Stimulated activated CD8-positive, alpha-beta memory T cell treated with anti-CD3 and anti-CD28 coated beads, Interleukin-2, amount 100 ng/mL, for 1 hour (primary cell): Measurements from ENCODE around the gene THEM5.
A peak's percentile ranks its signal among the peaks of the same experiment; 100 is the strongest.

Source experiments
- DNase-seq, 2 donors: peaks; one replicate each; pipeline ENCODE4 v3.0.0-alpha.2; 2020; ENCODE audit warnings: low read depth in 2 of 2

THEM5 gene

DNA sequence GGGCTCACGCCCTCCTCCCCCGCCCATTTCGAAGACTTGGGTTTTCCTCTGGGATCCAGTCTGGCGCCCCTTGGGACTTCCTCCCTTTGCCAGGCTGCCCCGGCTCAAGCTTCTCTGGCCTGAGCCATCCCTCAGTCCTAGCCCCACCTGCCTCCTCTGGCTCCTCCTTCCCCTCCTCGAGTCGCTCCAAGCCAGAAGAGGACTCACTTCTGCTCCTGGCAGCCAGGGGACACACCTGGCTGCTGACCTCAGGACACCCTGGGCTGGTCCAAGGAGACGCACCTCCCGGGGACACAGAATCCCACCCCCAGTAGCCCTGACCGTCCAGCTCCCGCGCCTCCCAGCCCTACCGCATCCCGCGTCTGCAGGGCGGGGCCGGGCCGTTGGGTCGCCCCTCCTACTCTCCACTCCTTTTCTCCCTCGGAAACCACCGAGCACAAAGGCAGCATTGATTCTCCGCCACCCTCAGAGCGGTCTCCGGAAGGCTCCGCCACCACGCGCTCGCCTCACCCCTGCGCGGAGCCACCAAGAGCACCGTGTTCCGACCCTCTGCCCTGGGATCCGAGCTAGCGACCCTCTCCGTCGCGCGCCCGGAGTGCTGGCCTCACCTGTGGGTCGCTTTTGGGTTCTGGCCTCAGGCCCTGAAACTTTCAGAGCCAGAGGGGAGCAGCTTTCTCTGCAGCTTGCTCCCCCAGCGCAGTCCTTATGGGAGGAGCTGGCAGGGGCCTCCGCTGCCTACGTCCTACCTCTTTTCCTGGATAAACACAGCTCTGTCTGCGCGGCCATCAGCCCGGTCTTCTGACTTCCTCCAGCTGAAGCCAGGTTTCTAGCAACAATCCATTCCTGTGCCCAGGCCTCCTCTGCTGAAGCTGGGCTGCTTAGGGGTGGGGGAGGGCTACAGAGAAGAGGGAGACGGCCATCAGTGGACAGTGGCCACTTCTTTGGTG, 13.8 kb downstream of the THEM5 start, which contains the start of gene C2CD4D:
Gene C2CD4D, minus strand, starts transcription at position 364 of the 947 bp plus-strand sequence. CDS start 831 bp downstream, outside the sequence.
- peak in 1 of 2 donors; percentile 46 for DNase-seq

DNA sequence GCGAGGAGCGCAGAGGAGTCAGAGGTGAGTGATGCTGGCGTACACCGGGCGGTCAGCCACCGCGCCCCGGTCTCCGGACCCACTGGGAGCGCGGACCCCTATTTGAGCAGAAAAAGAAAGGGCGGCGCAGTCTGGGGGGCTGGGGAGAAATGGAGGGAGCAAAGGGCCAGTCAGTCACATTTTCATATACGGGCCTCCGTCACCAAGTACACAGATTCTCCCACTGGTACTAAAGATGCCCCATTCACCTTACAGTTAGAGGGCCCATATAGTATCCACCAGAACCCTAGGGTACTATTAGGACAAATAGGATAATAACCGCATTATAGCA, 14.5 kb downstream of the THEM5 start:
- DNase-seq = no peak

DNA sequence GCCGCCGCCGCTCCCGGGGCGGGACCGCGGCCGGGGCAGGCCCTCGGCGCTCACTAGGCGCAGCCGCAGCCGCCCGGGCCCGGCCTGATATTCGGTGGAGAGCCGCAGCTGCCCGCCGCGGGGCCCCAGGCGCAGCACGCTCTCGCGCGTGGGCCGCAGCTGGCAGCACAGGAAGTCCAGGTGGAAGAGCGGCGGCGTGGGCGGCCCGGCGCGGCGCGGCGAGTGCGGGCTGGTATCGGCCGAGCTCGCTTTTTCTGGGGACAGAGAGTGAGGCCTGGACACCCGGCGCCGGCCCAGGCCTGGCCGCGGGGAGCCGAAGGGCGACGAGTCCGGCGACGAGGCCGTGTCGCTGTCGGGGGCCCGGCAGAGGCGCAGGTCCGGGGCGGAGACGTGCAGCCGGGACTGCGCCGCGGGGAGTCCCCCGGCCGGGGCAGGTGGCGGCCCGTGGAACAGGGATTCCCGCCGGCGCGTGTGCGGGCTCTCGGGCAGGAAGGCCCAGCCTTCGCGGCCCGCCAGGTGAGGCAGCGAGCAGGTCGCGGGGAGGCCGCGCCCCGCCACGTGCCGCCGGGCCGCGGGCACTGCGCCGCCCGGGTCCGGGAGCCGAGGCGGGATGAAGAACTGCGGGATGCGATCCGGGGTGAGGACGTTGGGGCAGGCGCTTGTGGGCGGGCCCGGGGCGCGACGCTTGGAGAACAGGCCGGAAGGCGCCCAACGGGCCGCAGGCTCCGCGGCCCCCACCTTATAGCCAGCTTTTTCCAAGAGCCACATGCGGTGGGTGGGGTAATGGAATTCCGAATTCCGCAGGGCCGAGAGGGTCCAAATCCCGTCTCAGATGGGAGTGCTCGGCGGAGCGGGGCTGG, 15.1 kb downstream of the THEM5 start:
- no peak for DNase-seq

DNA sequence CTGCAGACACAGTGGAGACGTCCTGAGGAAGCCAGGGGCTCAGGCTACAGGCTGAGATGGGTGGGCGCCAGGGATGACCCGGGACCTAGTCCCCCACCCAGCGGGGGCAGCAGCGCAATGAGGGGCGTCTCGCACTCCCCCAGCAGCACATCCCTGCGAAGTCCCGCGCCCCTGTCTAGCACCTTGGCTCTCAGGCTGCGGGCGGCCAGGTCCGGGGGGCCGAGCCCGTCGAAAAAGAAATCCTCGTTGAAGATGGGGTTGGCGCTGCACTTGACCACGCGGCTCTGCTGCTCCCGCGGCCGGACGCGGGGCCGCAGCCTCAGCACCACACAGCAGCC, 15.7 kb downstream of the THEM5 start:
- no peak for DNase-seq

DNA sequence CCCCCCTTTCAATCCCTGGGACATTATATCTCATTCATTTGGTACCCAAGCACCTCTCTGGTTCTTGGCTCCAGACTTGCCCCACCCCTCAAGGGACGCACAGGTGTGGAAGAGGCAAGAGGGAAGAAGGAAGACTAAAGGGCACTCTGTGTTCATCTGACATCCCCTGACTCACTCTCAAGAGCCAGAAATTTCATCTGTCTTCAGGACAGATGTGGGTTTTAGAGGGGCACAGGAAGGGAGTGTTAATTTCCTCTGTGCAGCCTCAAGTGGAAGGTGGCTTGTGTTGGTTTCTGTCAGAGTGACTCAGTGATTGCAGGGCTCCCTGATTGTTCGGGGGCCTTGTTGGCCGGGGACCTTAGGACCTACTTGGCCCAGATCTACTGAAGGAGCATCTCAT, 16.3 kb downstream of the THEM5 start:
- no peak for DNase-seq

DNA sequence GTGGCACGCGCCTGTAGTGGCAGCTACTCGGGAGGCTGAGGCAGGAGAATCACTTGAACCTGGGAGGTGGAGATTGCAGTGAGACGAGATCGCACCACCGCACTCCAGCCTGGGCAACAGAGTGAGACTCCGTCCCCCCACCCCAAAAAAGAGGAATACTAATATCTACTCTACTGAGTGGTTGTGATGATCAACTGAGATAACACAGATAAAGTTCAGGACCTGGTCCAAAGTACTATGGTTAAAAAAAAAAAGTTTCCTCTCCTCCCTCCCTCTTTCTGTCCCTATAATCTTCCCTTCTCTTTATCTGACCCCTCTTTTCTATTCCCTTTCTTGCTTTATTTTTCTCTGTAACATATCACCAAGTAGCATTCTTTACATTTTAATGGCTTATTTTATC, 17.9 kb downstream of the THEM5 start:
- no peak for DNase-seq

DNA sequence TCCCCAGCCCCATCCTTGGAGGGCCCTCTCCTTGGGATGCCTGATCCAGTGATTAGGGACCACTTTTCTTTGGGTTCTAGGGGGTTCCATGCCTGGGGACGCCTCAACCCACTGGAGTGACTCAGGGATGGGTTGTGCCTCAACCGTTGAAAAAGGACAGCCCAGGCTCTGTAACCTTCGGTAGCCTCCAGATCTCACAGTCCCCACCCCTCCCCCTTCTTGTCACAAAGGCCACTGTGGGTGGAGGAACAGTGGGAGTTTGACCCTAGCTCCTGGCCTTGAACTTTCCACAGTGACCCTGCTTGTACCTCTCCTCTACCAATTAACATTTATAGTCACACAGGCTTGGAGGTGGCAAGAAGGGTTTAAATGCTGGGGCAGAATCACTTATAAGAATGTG, 19.3 kb downstream of the THEM5 start:
- DNase-seq = no peak

DNA sequence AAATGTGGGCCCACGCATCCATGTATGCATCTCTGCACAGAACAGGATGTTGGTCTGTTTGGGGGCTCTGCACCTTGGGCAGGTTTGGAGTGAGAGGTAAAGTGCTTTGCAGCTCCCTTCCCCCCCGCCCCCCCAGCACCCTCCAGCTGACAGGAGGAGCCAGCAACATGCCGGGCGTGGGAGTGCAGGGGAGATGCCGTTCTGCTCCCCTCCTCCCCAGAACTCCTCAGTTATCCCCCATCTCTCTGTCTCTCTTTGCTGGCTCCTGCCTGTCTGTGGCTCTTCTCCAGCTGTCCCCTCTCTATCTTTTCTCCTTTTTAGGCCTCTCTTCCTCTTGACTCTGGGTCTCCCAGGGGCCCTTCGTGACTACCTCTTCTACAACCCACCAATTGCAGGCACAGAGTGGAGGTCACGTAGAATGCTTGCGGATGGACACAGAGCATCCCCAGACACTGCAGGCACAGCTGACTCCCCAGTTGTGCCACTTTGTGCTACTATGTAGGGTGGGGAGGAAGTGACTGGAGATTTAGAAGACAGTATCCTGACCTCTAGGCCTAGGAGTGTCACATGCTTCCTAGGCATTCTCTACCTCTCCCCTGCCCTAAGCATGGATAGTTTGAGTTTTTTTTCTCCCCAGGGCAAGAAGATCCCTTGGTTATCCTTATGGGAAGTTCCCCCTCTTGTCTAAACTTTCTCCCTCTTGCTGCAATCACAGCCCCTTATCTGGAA, 20.2 kb downstream of the THEM5 start:
- no peak for DNase-seq

DNA sequence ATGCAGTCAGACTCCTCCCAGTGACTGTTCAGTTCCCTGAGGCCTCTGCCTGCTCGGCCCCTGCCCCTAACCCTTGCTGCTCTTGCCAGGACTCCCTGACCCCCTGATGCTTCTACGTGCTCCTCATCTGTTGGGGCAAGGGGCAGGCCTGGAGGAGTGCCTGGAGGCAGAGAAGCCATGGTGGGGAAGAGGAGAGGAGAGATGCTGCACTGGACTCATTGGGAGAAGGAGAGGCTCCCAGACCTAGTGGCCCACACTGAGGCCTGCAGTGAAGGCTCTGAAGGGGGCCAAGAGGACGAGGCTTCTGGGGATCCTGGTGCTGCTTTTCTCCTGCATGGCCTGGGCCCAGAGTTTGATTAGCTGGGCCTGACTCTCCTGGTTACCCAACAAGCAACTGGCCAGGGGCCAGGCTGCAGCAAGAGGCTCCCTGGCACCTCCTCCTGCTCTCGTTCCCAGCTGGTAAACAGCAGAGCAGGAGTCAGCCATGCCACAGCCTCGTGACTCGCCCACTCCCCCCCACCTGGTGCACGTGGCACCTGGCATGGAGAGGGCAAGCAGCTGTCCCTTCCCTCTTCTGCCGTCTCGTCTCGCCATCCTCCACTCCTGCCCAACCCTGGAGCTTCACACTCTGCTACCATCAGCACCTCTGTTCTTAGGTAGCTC, 21.1 kb downstream of the THEM5 start:
- no peak for DNase-seq

DNA sequence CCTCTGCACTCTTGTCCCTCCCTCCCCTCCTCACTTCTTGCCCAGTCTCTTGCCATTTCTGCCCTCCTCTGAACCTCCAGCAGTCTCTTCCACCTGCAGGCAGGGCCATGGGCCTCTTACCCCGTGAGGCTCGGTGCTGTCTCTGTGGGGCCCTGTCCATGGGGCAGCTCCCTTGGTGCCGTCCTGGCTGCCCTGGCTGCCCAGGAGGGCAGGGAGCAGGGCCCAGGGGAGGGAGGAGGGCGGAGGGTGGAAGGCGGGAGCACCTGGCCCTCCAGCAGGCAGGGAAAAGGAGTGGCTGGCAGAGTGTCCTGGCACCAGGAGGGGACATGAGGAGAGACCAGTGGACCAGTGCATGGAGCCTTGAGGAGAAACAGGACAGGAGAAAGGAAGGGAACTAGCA, 21.9 kb downstream of the THEM5 start, which contains the start of gene RORC:
Gene RORC, minus strand, starts transcription at position 198 of the 400 bp plus-strand sequence. Its CDS starts 38 bp downstream, at position 160.
- DNase-seq = no peak

DNA sequence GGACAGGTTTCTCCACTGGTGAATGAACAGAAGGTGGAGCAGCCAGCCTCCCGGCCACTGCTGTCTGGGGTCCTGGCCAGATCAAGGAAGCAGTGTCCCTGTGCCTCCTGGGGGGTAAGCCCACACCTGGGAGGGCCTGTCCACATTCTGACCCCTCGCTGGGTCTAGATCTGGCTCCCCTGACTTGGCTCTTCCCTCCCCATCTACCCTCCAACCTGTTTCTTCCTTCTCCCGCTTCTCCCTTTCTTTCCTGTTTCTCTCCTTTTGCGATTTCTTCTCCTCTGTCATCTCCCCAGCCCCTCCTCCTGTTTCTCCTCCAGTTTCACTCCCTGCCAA, 22.3 kb downstream of the THEM5 start:
- DNase-seq = no peak

DNA sequence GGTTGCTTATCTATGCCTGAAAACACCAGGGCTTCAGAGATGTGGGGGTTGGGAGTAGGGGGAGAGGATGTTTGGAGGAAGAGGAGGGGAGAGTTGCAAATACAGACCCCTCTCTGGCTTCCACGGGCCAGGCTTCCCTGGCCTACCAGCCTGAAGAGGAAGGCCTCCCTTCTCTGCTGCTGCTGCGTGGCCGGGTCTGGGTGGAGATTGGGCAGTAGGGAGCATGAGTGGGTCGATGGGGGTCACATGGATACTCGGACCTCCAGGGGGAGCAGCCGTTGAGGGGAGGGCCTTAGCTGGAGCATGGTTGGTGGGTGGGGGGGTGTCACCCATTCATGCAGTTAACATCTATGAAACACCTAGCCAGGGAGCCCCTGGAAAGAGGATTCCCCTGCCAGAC, 23.5 kb downstream of the THEM5 start:
- DNase-seq = no peak

DNA sequence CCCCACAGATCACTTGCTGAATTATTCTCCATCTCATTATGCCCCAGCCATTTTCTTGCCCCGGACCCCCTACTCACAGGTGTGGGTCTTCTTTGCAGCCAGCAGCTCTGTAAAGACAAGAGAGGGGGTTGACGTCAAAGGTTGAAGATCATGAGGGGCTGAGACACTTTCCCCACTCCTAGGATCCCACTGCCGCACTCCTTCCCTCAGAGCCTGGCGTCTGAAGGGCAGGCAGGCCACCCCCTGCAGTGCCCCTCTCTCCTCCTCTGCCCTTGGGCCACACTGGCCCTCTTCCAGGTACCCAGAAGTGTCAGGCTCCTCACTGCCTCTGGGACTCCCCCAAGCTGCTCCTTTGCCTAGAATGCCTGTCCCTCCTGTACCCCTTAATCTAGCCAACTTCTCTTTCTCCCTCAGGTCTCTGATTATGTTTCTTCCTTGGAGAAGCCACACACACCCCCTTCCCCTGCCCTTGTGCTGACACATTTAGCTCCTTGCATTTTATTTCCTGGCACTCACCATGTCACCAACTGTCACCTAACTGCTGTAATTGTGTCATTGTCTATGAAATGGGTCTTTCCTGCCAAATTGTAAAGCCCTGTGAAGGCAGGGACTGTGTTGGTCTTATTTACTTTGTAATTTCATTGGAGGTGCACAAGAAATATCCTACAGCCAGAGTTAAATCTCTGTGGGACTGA, 24.0 kb downstream of the THEM5 start:
- no peak for DNase-seq

DNA sequence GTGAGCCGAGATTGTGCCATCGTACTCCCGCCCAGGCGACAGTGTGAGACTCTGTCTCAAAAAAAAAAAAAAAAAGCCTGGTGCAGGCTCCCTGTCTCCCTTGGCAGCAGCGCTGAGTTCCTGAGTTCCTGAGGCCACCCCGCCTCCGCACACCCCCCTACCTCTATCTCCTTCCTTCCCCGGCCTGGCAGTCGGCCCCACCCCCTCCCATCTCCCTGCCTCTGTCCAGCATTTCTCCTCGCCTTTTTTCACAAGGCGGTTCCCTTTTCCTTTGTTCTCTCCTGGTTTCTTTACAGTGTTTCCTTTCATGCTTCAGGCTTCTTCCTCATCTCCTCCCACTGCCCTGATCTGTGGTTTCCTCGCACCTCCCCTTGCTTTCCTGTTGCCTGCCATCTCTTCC, 24.6 kb downstream of the THEM5 start:
- DNase-seq = no peak

DNA sequence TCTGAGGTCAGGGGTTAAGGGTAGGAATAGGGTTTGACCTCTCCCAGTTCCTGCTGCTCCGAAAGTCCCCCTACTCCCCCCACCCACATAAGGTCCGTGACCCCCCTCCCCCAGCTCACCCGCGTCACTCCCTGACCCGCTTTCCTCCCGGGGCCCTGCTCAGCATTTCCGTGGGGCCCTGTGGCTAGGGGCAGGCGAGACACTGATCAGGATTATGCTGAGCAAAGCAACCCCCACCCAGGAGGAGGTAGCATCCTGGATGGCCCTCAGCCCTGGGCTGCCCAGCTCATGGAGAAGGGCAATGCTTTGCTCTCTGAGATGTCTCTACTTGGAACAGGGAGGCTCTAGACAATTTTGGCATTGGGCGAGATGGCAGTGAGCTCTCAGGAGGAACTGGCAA, 25.7 kb downstream of the THEM5 start:
- no peak for DNase-seq

DNA sequence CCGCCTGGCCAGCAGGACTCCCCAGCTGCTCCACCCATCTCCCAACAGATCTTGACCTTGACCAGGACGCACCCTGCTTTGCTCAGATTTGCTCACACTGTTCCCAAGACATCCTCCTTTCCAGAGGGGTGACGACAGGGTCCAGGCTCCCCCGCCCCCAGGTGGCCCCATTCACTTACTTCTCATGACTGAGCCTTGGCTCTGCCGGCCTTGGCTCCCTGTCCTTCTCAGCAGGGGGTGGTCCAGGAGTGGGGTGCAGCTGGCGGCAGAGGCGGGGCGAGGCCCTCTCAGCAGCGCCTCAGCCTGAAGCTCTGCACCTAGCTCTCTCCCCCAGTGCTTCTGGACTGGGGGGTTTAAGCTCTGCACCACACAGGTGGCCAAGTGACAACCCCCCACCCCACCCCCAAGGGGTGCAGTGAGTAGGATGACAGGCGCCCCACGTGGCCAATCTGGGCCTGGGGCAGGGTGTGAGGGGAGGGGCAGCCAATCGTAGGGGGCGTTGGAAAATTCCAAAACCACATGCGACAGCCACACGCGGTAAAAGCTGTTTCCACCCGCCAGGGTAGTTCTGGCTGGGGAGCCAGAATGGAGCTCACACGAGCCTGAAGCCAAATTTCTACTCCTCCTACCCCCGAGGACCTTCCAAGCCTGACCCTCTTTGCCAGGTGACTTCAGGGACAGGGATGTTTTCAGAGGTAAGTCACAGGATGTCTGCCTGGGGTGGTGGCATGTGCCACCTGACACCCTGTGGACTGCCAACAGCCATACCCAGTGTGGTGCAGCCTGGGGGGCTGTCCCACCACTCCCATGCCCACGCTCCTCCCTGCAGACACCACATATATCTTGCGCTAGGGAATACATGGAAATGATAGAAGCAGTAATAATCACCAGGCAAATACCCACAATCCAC, 27.5 kb downstream of the THEM5 start:
- DNase-seq = no peak

DNA sequence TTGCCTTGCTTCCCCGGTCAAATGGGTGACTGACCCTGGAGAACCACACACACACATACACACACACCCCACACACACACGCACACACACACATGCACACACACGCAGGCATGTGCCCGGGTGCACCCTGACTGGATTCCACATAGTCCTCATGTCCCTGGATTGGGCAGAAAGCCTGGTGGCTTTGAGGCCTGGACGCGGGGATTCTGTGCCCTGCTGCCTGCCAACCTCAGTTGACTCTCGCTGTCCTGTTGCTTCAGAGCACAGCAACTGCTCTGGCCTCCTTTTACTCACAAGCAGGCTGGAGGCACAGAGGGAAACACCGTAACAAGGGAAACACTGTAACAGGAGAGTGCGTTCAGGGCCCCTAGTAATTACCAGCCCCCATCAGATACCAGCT, 28.3 kb downstream of the THEM5 start:
- DNase-seq = no peak

DNA sequence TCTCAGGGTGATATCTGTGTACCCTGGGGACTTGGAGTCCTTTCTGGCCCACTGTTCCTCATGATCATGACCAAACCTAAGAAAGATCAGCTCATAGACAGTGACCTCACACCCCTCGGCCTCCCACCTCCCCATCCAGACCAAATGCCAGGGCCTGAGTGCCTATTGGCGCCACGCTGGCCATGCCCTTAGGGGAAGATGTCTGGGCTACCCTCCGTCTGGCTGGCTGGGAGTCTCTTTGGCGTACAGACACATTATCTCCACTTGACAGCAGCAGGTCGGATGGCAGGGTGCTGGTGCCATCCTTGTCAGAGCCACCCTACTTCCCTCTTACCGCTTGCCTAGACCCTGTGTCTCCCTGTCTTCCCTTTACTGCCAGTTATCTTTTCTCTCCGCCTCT, 30.3 kb downstream of the THEM5 start:
- no peak for DNase-seq

DNA sequence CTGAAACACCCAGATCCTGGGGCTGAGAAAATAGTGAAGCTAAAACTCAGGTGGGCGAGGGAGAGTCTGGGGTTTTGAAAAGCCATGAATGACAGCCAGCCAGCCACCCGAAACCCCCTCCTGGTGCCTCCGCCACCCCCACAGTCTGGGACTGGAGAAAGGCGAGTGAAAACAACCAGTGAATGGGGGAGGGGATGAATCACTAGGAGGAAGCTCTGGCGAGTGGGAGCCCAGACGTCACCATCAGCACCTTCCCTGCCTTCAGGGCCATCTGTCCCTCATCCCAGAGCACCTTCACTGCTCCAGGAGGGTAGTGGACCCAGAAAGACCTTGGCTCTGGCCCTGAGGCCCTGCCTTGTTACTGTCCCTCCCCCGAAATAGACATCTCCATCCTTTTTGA, 31.1 kb downstream of the THEM5 start:
- DNase-seq = no peak

DNA sequence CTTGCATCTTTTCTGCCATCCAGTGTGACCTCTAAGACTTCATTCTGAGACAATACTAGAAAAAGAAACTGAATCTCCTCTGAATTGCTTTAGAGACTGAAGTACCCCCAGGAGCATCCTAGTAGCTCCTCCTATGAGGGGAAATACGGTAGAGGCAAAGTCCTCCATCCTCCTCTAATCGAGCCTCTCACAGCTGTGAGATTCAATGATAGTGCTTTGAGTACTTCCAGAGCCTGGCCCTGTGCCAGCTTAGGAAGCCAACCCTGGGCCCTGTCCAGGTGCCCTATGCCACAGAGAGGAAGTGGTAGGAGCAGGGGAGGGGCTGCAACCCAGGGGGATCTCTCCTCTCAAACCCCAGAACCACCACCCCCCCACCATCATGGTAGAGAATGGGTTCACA, 32.6 kb downstream of the THEM5 start:
- no peak for DNase-seq
